GM12891 (cell line): ENCODE results near the gene PALM.
"Not testable (repeated sequence)": the region's sequence is repeated elsewhere in the genome, so short reads cannot be mapped to it uniquely, and the experiment has no call there.

Experiments used
- POLR2A ChIP-seq: IDR thresholded peaks from 2 replicates; pipeline ENCODE4 v1.6.1; 2011; ENCODE audit warnings: low read depth, low read length, control low read depth
- POLR2AphosphoS5 ChIP-seq: IDR thresholded peaks from 2 replicates; pipeline ENCODE4 v1.6.1; 2011; ENCODE audit warnings: low read depth, low read length, control low read depth
- TAF1 ChIP-seq: IDR thresholded peaks from 2 replicates; pipeline ENCODE4 v1.6.1; 2011; ENCODE audit warnings: low read depth, low read length, control low read depth

GRCh38 chr19:740816-741505 lies 32.2 kb downstream of the PALM start:
- not testable (repeated sequence) for TF ChIP-seq POLR2A, POLR2AphosphoS5, TAF1
